HUES48 (cell line): ENCODE results near the gene ZNF417.
"Not testable (repeated sequence)": the region's sequence is repeated elsewhere in the genome, so short reads cannot be mapped to it uniquely, and the experiment has no call there.

ENCODE experiments used
- H3K27ac ChIP-seq: one replicate; pipeline ENCODE4 v1.7.0; 2013; ENCODE audit warnings: low read depth, low read length, inconsistent platforms
- H3K27me3 ChIP-seq: 2 replicates; pipeline ENCODE4 v1.6.1; 2013; ENCODE audit warnings: mild to moderate bottlenecking, low read length; ENCODE audit not compliant: control insufficient read depth, insufficient read depth
- H3K36me3 ChIP-seq: 2 replicates; pipeline ENCODE4 v1.6.1; 2013; ENCODE audit warnings: low read length; ENCODE audit not compliant: control insufficient read depth, insufficient read depth
- H3K4me1 ChIP-seq: 2 replicates; pipeline ENCODE4 v1.6.1; 2013; ENCODE audit warnings: mild to moderate bottlenecking, low read length; ENCODE audit not compliant: control insufficient read depth, insufficient read depth
- H3K4me3 ChIP-seq: 2 replicates; pipeline ENCODE4 v1.5.1; 2013; ENCODE audit warnings: mild to moderate bottlenecking, low read depth, low read length
- H3K9ac ChIP-seq: 2 replicates; pipeline ENCODE4 v1.6.1; 2013; ENCODE audit warnings: mild to moderate bottlenecking, low read depth, low read length, moderate library complexity
- H3K9me3 ChIP-seq: 2 replicates; pipeline ENCODE4 v1.6.1; 2013; ENCODE audit warnings: low read length; ENCODE audit not compliant: control insufficient read depth, insufficient read depth

Gene ZNF417

DNA sequence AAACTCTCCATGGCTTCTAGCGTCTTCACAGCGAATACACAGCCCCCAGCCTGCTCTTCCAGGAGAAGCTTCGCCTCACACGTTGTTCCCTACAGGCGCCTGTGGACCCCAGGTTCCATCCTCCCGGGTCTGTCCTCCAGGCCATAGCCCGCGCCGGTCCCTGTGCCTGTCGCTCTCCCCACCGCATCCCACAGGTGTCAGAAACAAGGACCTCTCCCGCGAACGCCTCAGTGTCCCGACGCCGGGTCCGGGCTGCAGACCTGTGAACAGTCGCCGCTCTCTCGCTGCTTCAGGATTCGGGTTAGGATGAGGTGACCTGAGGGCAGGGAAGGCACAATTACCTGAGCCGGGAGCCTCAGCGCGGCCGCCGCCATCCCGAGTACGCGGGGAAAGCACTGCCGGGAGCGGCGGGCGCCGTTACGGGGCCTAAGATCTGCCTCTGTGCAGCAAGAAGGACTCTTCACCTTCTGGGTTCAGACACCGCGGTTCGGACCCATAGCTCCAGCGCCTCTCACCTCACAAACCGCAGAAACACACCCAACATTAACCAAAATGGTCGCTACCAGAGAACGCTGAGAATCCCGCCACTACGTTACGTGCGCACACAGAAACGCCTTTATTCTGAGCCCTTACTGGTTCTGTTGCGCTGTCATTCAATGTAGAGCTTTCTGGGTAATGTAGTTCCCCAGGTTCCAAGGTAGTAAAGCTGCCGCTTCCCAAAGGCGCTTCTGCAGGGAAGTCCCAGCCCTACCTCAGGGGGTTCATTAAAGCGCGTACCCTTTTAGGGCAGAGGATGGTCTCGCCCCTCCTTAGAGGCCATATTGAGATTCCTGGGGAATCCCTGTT lies 18.7 kb upstream of the ZNF417 start, which contains the start of gene ZNF418:
Gene ZNF418, minus strand, starts transcription at position 583 of the 846 bp plus-strand sequence. CDS start 1,580 bp downstream, outside the sequence.
- peak within 1 kb of the TSS; percentile 97 for H3K9ac ChIP-seq
- H3K4me1 ChIP-seq, result no peaks in the 10 kb centered on the region; the same call in none of the 2 replicates
- peaks cover 34% of the 10 kb centered on the region for H3K36me3 ChIP-seq
- peaks cover 18% of the 10 kb centered on the region for H3K9me3 ChIP-seq
- H3K27me3 ChIP-seq, result no peaks in the 10 kb centered on the region
- H3K4me3 ChIP-seq, result peak within 1 kb of the TSS; percentile 94
- H3K27ac ChIP-seq, result peak within 1 kb of the TSS; percentile 87

DNA sequence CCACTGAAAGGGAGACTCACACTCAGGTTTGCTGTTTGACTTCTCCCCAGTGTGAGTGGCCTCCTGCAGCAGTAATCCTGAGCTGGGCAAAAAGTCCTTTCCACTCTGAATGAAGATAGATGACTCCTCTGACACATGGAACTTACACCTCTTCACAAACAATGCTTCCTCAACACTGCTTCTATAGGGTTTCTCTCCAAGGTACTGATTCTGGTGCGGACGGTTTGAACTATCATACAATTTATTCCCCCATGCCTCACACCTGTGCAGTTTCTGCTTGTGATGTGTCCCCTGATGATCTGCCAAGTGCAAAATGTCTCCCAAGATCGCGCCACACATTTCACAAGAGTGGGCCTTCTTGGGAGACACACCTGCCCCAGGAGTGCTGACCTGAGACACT lies 11.2 kb upstream of the ZNF417 start:
- no peaks in the 10 kb centered on the region for H3K27me3 ChIP-seq
- no peak overlapping the region for H3K4me3 ChIP-seq
- no peaks in the 10 kb centered on the region for H3K4me1 ChIP-seq
- no peak overlapping the region for H3K9ac ChIP-seq
- no peak overlapping the region for H3K27ac ChIP-seq
- H3K36me3 ChIP-seq, result peaks cover 80% of the 10 kb centered on the region
- peaks cover 57% of the 10 kb centered on the region for H3K9me3 ChIP-seq

DNA sequence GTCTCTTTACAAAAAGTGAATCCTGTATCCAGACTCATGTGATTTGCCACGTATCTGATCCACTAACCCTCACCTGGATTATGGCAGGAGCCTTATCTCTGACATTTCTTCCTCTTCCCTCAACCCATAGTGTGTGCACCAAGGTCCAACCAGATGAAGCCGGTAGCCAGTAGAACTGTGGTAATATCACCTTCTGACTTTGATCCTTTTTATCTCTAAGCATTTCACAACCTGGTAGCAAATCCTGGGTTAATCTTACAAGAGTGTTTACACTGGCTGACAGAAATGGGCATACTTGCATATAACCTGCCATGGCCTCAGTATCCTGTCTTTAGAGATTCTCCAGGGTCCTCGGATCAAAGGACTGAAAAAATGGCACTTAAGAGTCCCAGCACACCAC lies 1.9 kb downstream of the ZNF417 start:
- Histone ChIP-seq H3K9ac (no peak overlapping the region), H3K9me3 (no peaks in the 10 kb centered on the region), H3K4me1 (no peaks in the 10 kb centered on the region), H3K4me3 (no peak overlapping the region), H3K36me3 (peaks cover 47% of the 10 kb centered on the region), H3K27ac (no peak overlapping the region), H3K27me3 (no peaks in the 10 kb centered on the region)

DNA sequence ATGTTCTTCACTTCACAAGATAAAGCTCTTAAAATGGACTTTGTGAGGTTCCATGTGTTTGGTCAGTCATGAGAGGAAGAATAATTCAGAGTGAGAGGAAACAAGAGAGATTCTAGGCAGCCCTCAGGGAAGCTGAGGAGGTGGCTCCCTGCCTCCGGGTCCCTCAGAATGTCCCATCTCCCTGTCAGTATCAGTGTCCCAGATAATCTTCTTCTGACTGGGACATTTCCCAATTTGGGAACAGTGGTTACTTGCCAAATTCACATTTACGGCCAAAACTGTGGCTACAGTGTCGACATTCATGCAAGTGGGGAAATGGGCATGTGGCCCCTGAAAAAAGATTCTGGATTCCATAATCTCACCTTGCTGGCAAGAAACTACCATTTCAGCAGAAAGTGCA lies 9.0 kb downstream of the ZNF417 start:
- Histone ChIP-seq H3K4me1 (no peaks in the 10 kb centered on the region), H3K9me3 (no peaks in the 10 kb centered on the region), H3K4me3 (no peak overlapping the region), H3K9ac (no peak overlapping the region), H3K36me3 (peaks cover 53% of the 10 kb centered on the region), H3K27ac (no peak overlapping the region), H3K27me3 (no peaks in the 10 kb centered on the region)

DNA sequence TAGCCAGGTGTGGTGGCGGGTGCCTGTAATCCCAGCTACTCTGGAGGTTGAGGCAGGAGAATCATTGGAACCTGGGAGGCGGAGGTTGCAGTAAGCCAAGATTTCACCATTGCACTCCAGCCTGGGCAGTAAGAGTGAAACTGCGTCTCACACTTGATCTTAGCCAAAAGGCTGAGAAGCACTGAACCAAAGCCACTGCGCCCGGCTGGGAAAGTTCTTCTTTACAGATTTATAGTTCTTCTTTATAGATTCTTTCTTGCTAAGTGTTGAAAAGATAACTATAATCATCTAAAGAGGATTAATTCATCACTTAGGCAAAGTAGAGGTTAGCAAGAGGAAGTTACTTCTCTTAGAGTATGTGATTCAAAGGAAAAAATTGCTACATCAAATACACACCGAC lies 11.1 kb downstream of the ZNF417 start:
- Histone ChIP-seq H3K27ac (no peak overlapping the region), H3K36me3 (peaks cover 34% of the 10 kb centered on the region), H3K4me1 (no peaks in the 10 kb centered on the region)

DNA sequence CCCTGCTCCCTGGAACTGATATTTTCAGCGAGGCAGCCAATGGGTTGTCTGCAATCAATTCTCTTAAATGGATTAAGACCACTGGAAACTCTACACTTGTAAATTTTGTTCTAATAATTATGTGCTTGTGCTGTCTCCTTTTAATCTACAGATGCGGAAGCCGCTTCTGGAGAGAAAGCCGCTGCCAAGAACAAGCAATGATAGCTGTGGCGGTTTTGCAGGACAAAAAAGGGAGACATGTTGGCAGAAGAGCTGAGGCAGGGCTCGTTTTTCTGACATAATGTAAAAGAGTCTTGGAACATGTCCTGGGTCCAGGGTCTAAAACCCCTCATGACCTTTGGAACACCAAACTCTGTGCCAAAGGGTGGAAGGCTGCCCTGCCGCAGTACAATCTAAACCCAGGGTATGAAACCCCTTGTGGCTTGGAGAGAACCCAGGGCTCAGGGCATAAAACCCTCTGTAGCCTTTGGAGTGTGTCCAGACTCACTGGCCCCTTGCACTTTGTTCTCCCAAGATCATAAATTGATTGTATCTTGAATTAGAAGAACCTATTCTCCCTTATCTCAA lies 12.7 kb downstream of the ZNF417 start:
- H3K9ac ChIP-seq, result no peak overlapping the region
- no peak overlapping the region for H3K27ac ChIP-seq
- no peak overlapping the region for H3K4me3 ChIP-seq
- peaks cover 27% of the 10 kb centered on the region for H3K36me3 ChIP-seq
- H3K27me3 ChIP-seq, result no peaks in the 10 kb centered on the region
- H3K4me1 ChIP-seq, result no peaks in the 10 kb centered on the region
- H3K9me3 ChIP-seq, result no peaks in the 10 kb centered on the region

More for the DNA sequence above, 11.1 kb downstream of the ZNF417 start:
- Histone ChIP-seq H3K9me3 (no peaks in the 10 kb centered on the region), H3K4me3 (no peak overlapping the region), H3K27me3 (no peaks in the 10 kb centered on the region), H3K9ac (no peak overlapping the region)

DNA sequence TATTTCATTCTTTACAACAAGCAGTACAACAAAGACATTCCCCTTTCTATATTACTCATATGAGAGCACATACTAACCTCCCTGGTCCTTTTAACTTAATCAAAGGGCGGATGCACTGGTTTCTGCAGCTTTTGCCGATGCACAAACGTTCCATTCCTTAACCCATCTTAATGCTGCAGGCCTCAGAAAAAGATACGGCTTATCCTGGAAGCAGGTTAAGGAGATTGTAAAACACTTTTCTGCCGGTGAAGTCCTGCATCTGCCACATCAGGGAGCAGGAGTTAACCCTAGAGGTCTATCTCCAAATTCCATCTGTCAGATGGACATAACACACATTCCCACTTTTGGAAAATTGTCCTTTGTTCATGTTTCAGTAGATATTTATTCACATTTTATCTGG lies 16.1 kb downstream of the ZNF417 start:
- Histone ChIP-seq H3K36me3 (peaks cover 2% of the 10 kb centered on the region; the same call in 1 of the 2 replicates), H3K27ac (no peak overlapping the region), H3K27me3 (no peaks in the 10 kb centered on the region), H3K4me3 (no peak overlapping the region), H3K9ac (no peak overlapping the region), H3K9me3 (no peaks in the 10 kb centered on the region), H3K4me1 (no peaks in the 10 kb centered on the region)

DNA sequence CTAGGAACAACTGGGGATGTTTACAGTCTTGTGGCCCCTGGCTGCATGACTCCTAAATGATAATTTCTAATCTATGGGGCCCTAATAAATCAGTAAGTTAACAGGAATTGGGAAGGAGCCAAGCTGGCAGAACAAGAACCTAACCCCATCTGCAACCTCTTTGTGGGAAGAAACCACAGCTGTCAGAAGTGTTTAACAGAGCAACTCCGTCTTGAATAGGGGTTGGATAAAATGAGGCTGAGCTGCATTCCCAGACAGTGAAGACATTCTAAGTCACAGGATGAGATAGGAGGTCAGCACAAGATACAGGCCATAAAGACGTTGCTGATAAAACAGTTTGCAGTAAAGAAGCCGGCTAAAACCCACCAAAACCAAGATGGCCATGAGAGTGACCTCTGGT lies 25.7 kb downstream of the ZNF417 start:
- not testable (repeated sequence) for H3K27me3 ChIP-seq, H3K9ac ChIP-seq, H3K27ac ChIP-seq, H3K9me3 ChIP-seq, H3K36me3 ChIP-seq, H3K4me1 ChIP-seq, H3K4me3 ChIP-seq

DNA sequence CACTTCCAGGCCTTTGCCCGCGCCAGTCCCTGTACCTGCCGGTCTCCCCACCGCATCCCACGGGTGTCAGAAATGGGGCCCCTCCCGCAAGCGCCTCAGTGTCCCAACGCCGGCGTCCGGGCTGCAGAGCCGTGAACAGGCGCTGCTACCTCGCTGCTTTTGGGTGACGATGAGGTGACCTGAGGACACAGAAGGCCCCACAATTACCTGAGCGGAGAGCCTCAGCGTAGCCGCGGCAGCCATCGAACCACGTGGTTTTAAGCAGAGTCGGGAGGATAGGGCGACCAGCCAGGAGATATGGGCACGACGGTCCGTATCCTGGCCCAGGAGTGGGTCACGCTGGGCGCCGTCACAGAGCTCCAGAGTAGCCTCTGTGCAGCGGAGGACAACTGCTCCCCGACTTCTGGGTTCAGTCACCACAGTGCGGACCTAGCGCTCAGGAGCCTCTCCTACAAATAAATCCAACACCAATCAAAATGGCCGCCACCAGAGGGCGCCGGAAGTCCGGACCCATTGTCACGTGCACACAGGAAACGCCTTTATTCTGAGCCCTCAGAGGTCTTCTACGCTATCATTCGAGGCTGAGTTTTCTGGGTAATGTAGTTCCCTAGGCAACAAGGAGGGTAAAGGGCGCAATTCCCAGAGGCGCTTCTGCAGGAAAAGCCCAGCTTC lies 27.7 kb downstream of the ZNF417 start, which contains the start of gene ZNF814:
Gene ZNF814, minus strand, starts transcription at position 478 of the 672 bp plus-strand sequence. Its CDS starts 235 bp downstream, at position 243.
- Histone ChIP-seq H3K36me3 (peaks cover 28% of the 10 kb centered on the region), H3K27ac (peak within 1 kb of the TSS; percentile 96), H3K4me1 (peaks cover 18% of the 10 kb centered on the region), H3K27me3 (no peaks in the 10 kb centered on the region), H3K9me3 (no peaks in the 10 kb centered on the region), H3K4me3 (peak within 1 kb of the TSS; percentile 99), H3K9ac (peak within 1 kb of the TSS; percentile 99)

DNA sequence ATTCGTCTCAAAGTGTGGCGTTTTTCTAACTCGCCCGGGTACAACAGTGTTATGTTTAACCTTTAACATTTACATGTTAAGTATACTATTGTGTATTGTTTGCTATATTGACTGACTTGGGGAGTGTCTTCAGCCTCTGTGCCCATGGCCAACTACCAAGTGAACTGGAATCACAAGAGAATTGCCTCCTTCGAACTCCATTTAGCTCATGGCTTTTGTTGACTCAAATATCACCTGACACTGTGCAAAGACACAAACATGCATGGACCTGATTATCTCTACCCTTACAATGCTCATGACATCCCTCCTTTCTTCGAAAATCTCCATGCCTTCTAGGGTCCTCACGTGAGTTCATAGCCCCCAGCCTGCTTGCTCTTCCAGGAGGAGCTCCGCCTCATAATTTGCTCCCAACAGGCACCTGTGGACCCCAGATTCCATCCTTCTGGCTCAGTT lies 28.3 kb downstream of the ZNF417 start:
- Histone ChIP-seq H3K4me1 (peaks cover 18% of the 10 kb centered on the region), H3K9me3 (no peaks in the 10 kb centered on the region), H3K27ac (peak overlapping the region; percentile 96), H3K4me3 (peak overlapping the region; percentile 99), H3K27me3 (no peaks in the 10 kb centered on the region), H3K9ac (peak overlapping the region; percentile 99), H3K36me3 (peaks cover 31% of the 10 kb centered on the region)
